SW 1271 (cell line): ENCODE measurements around the gene GLB1L3.
"Not testable (repeated sequence)": the region's sequence is repeated elsewhere in the genome, so short reads cannot be mapped to it uniquely, and the experiment has no call there.

Experiments used
- DNase-seq, 2 experiments: peaks; one replicate each; lab custom pipeline; 2025; lab: John Stamatoyannopoulos, UW

The GLB1L3 gene

DNA sequence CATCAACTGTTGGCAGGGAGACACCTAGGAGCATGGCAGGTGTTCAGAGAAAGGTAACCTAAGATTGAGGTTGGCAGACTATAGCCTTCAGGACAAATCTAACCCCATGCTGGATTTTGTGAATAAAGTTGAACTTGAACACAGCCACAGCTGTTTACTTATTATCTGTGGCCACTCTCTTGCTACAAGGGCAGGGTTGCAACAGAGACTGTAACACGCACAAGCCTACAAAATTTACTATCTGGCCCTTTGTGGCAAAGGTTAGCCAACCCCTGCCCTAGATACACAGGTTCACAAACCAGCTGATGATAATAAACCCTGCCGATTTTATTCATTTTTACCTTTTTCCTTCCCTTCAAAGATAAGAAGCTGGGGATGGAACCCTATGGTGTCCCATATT, 25.5 kb upstream of the GLB1L3 start:
- DNase-seq, result no peak

DNA sequence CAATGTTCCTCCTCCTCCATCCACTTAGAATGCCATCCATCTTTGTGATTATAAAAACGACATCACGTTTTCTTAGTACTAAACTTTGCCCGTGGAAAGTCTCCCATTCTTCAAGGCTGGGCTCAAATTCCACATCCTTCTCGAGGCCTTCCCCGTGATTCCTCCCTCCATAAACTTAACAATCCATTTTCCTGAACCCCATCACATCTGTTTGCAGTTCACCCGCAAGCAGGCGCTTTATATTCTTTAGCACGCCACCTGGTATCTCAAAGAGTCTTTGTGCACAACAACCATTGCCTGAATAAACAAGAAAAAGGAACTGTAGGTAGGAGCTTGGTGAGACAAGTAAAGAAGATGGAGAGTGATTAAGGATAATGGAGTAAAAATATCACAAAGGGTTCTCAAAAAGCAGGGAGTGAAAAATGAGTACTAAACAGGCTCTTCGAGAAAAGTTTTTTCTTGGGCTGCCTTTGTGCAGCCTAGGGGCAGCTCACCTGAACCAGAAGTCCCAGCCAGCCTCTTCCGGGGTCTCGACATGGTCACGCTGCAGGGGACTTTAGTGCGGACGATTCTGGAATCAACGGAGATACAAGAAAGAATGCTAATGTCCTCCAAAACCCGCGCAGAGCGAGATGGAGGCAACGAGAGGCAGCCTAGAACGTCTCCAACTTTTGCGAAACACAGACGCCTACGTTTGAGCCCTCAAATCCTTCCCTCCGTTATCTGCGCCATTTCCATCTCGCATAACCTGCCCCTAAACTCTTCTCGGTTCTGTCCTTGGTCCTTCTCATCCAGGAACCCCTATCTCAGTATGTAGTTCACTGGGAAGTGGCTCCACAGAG, 23.6 kb upstream of the GLB1L3 start:
- no peak for DNase-seq

DNA sequence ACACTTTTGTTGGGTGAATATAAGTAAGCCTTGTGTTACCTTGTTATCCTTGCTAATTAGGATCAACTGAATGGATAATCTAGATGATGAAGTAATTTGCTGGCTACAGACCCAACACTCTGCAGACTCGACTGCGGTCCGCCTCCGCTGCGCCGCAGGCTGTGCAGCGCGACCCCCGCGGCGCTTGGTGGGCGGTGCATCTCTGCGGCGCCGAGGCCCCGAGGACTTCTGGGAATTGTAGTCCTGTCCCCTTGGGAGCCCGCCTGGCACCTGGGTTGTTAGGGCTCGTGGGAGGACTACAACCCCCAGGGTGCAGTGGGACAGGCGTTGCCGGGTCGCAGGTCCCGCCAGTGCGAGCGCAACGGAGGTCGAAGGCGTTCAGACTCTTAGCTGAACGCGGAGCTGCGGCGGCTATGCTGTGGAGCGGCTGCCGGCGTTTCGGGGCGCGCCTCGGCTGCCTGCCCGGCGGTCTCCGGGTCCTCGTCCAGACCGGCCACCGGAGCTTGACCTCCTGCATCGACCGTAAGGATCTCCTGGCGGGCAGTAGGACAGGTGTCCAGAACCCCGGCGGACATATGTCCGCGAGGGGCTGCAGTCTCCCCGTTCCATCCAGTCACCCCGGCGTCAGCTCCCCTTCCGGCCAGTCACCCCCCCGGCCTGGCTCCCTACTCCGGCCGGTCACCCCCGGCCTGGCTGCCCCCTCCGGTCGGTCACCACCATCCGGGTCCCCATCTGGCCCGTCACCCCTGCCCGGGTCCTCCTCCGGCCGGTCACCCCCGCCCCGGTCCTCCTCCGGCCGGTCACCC, 22.8 kb upstream of the GLB1L3 start, which contains the start of the genes ACAD8 and THYN1:
Gene ACAD8 (plus strand): TSS at position 381 of the 806 bp plus-strand sequence. CDS start 33 bp downstream, at position 414.
Gene THYN1 (minus strand): TSS at position 165 of the 806 bp plus-strand sequence. CDS start 470 bp downstream, outside the sequence.
- DNase-seq, result peak; percentile 90 to 92

DNA sequence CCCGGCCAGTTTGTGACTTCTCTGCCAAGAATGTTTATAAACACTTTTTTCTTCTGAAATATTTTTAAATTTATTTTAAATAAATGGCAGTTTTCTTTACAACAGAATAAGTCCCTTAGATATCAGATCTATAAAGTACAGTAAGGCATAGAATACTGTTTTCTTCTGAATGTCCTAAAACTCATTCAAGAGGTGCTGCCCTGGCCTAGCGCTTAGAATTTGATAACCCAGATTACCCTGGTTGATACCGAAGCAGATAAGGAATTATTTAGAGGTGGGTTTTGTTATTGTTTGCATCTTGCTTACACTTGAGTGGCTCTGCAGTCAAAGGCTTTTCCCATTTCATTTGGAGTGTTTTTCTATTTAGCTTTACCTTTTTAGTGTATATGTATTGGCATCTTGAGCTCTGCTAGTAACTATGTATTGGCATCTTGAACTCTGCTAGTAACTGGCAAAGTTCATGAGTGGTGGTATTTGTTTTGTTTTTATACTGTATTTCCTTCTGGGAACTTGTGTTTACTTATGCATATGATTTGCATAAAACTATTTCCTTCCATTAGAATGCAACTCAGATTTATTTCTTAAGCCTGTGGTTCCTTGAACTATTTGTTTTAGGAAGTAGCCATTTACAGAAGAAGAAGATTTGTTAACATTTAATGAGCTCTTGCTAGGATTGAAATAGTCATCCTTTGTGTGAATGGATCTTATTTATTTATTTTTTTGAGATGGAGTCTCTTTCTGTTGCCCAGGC, 21.6 kb upstream of the GLB1L3 start:
- no peak for DNase-seq

DNA sequence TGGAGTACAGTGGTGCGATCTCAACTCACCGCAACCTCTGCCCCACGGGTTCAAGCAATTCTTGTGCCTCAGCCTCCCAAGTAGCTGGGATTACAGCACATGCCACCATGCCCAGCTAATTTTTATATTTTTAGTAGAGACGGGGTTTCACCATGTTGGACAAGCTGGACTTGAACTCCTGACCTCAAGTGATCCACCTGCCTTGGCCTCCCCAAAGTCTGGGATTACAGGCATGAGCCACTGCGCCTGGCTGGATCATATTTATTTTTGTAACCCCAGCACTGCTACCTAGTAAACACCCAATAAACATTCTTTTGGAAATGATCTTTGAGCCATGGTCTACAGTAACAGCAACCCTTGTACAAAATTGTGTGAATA, 21.0 kb upstream of the GLB1L3 start:
- not testable (repeated sequence) for DNase-seq

DNA sequence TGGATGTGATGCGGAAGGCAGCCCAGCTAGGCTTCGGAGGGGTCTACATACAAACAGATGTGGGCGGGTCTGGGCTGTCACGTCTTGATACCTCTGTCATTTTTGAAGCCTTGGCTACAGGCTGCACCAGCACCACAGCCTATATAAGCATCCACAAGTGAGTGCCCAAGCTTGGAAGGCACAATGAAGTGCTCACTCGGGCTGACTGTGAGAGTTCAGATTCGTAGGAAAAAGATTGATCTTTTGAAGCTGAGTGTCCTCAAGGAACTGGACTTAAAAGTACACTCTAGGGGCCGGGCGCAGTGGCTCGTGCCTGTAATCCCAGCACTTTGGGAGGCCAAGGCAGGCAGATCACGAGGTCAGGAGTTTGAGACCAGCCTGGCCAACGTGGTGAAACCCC, 19.1 kb upstream of the GLB1L3 start:
- DNase-seq, result no peak

DNA sequence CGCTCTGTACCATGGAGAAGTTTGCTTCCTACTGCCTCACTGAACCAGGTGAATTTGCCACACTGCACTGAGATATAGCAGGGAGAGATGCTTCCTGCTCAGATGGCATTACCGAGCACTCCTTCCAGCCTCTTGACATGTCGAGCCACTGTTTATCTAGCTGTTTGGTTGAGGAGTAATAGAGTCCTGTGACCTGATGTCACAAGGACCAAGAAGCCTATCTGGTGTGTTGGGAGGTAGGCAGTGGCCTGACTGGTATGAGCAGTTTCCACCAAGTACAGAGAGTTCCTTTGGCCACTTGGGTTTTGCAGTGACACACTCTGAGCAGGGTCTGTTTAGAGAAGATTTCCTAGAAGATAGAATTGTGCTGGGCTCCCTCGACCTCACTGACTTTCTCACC, 17.6 kb upstream of the GLB1L3 start:
- no peak for DNase-seq

DNA sequence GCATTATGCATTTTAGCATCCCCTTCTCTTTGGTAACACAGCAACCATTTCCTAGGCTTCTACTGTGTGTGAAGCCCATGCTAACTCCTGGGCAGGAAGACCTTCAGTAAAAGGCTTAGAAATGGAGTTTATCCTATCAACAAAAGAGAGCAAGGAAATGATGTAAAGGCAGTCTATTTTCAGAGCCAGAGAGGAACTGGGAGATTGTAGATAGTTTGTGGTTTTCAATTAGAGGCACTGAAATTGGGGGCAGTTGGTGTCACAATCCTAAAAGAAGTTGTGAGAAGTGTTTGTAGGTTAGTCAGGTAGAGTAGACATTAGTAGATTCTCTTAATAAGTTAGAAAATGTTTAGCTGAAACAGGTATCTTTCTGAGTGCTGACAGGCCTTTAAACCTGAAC, 15.7 kb upstream of the GLB1L3 start:
- DNase-seq, result no peak

DNA sequence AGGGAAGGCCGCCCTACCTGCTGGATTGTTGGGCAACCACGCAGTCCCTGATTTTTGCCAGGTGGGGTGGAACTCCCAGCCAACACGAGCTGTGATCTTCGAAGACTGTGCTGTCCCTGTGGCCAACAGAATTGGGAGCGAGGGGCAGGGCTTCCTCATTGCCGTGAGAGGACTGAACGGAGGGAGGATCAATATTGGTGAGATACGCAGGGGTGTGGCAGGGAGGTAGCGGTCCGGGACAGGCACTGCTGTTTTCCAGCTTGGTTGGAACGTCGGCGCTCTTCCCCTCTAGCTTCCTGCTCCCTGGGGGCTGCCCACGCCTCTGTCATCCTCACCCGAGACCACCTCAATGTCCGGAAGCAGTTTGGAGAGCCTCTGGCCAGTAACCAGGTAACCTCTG, 15.2 kb upstream of the GLB1L3 start:
- no peak for DNase-seq

DNA sequence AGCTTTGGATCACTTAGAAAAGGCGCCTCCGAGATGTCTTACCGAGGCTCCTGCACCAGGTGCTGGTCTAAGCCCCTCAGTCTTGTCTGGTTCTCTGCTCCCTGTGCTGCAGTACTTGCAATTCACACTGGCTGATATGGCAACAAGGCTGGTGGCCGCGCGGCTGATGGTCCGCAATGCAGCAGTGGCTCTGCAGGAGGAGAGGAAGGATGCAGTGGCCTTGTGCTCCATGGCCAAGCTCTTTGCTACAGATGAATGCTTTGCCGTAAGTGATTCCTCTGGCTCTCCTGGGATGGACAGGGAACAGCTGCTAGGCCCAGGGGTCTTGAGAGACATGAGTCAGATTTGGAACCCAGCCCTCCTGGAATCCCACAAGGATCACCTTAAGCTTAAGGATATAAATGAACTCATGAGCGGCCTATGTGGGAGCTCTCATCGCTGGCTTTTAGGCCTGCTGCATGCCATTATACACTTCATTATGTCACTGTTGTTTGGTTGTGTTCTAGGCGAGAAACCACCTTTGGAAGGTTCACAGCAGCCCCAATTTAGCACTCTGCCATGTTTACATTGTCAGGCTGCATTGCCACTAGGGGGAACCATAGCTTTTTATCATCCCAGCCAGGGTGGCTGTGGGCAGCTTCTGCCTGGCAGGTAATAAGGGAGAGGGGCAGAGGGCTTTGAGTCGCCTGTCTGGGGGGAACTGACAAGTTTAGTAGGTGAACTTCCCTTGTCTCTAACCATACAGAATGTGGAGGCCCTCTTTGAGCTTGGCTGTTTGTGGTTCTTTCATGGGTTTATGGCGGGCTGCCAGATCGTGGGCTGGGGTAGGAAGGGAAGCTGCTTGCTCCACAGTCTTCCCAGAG, 14.3 kb upstream of the GLB1L3 start:
- peak in 1 of 2 experiments; percentile 19 for DNase-seq

DNA sequence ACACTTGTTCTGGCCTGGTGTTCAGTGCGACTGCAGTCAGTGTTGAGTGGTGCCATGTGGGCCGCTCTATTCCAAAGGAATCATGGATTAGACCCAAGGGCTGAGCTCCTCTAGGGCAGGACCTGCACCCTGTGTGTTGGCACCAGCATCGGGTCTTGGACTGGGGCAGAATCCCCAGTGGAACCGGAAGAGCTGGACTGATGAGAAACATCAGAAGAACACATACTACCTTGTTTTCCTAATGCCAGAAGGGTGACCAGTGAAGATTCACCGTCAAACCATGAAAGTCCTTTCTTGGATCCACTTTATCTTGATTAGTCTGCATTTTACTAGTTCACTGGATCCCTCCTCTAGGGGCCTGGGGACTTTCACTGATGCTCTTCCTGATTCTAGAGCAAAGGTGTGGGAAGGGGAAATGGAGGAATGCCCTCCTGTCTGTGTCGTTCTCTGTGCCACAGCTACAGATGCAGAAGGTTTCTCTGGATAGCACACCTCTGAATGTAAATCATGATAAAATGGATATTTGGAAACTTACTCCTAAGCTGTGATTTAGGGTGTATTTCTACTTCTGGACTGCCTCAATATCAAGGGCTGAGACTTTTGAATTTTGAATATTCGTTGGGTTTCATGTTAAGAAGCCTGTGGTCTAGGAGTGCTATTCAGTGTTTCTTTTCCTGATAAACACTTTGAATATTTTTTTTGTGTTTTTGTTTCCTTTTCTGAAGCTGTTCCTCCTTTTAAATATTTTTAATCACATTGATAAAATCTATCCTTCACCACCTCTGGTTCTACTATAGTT, 11.0 kb upstream of the GLB1L3 start:
- no peak for DNase-seq

DNA sequence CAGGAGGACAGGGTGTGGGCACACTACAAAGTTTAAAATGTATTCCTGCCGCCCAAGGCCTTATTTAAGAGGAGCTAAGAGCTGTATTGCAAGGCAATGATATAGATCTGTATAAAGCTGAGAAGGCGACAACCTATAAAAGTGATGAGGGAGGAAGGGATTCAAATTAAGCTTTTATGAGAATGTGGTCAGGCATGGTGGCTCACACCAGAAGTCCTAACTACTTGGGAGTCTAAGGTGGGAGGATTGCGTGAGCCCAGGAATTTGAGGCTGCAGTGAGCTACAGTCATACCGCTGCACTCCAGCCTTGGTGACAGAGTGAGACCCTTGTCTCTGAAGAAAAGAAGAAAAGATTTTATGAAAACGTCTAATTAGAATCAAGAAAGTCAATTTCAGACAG, 9.7 kb upstream of the GLB1L3 start:
- DNase-seq, result no peak

DNA sequence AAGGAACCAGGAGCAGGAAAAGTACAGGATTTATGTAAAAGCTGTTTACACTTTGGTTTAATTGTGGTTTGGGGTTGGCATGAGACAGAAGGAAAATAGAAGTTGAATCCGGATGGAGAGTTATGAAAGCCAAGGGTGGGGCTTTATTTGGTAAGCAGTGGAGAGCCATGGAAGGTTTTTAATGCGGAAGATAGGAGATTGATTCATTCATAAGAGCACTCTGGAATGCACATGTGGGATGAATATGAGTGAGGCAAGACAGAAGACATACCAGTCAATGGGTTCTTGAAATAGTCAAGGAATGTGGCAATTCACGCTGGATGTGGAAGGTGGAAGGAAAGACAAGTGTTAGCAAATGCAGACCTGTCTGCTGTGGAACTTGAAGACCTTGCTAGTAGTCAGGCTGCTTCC, 9.3 kb upstream of the GLB1L3 start:
- no peak for DNase-seq

DNA sequence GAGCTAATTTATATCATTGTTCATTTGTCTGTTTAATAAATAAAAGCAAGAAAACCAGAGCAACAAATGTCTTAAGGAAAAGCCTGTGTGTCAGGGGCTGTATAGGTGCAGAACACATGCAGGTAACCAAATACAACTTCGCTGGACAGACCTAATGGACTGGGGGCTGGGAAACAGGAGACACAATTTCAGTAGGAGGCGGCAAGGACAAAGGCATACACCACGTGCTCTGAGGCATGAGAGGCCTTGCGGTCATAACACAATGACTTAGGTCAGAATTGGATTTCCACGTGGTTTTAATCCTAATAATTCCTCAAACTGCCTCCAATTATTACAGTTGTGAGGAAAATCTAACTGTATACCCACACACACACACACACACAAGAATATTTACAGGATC, 8.7 kb upstream of the GLB1L3 start:
- no peak for DNase-seq

DNA sequence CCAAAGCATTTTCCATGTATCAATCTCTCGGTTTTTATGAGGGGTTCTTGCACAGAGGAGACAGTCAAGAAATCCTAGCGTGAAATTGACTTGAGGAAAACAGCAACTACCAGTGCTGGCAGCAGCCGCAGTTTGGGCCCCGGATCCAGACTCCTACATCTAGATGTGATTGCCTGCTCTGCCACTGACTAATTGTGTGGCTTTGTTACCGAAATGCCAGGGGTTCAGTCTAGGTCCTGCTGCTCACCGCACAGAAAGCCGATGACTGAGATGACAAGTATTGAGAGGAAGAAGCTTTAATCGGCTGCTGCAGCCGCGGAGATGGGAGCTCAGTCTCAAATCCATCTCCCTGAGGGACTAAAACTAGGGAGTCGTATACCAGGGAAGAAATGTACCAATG, 8.2 kb upstream of the GLB1L3 start:
- DNase-seq, result no peak

DNA sequence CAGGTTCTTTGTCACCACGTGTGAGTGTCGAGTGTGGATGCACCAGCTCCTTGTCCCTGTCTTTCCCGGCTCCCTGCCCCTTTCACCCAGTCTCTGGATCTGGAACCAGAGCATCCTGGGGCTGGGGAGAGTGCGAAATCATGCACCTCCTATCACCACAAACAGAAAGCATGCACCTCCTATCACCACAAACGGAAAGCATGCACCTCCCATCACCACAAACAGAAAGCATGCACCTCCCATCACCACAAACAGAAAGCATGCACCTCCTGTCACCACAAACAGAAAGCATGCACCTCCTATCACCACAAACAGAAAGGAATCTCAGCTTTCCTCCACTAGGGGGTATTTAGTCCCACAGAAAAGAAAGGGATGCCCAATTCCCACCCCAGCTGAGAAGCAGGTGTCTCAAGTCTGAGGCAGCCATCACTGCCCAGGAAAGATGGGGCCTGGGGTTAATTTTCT, 5.9 kb upstream of the GLB1L3 start:
- peak in 1 of 2 experiments; percentile 18 for DNase-seq

DNA sequence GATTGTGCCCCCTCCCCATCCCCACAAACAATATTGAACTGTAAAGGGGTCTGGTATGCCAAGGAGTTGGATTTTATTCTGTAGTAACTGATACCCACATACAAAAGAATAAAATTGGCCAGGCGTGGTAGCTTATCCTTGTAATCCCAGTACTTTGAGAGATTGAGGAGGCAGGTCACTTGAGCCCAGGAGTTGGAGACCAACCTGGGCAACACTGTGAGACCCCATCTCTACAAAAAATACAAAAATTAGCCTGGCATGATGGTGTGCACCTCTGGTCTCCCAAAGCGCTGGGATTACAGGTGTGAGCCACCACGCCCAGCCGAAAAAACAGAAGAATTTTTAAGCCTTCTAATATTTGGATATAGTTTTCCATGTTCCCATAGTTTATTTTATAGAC, 4.2 kb upstream of the GLB1L3 start:
- DNase-seq, result no peak

DNA sequence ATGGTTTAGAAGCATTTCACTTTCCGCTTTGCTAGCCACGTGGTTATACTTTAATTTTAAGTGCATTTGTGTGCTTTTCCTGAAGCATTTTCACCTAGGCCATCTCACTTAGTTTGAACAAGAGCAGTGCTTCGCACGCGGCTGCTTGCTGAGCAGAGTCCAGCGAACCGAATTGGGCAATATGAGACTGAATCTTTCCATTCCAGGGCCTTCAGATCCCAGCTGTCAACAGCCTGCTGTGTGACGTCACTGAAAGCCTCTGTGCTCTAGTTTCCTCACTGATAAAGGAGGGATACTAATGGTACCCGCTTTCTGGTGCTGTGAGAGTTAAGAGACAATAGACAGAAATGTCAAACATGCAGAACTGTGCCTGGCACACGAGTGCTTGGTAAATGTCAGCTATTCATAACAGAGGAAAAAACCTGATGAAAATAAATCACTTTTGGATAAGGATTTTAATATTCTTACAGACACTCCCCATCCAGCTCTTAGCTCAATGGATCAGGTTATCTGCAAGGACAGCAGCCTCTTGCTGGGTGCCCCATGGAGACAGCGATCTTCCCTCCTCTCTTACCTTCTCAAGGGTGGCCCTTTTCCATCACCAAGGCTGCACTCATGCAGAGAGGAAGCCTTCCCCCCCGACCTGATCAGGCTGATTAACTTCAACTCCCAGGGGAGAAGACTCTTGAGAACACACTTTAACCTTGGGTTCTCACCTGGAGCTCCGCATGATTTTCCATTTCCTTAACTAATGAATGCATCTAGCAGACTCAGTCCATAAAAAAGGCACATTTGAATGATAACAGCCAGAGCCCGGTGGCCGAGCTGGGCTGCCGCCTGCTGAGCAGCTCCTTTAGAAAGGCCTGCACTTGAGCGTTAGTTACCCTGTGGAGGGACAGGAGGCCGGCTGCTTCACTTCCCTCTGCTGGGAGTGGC, 3.5 kb upstream of the GLB1L3 start:
- DNase-seq, result no peak

DNA sequence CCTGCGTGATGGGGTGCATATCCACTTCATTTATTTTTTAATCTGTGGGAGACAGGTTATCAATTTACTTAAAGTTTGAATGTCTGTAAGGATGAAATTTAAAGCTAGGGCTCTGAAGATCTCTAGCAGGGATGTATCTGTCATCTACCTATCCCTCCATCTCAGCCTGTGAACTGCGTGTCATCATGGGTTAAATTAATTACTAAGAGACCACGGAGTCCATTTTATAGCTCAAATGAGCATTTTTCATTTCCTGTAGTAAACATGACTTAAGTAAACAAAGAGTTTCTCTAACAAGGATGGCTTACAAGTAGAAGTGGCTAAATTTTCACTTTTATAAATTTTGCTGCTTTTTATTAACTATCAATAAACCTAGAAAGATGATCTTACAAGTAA, 2.9 kb upstream of the GLB1L3 start:
- no peak for DNase-seq
